HL-60/S4 treated with retinoic acid at 250 ng/mL for 4 days and 3 days (cell line): ENCODE measurements around the gene RNU6-8.

Experiments used
- in situ Hi-C: fragments of 300-500 bp; cut with MboI; formaldehyde crosslinking; loops from 2 replicates; pipeline ENCODE4 v1.7.0; 2022; ENCODE audit warnings: low sequenced_read_pairs

The RNU6-8 gene

GRCh38 chr14:32166924-32167323 lies 36.1 kb downstream of the RNU6-8 start:
- in situ Hi-C loops: no loop called here

GRCh38 chr14:32166029-32166428 lies 37.0 kb downstream of the RNU6-8 start:
- in situ Hi-C loops: no loop called here
